HPDE6-E6E7 (cell line): ENCODE measurements around the gene AMZ1.

Experiments used
- DNase-seq: peaks from one replicate; pipeline ENCODE4 v3.0.0; 2011; ENCODE audit warnings: missing footprints; ENCODE audit errors: extremely low spot score

Gene AMZ1

GRCh38 chr7:2687881-2688318 is at the start of gene AMZ1:
TSS of gene AMZ1 (plus strand) at chr7:2688202. CDS start at chr7:2700452, 12,250 bp downstream.
- DNase-seq = no peak

DNA sequence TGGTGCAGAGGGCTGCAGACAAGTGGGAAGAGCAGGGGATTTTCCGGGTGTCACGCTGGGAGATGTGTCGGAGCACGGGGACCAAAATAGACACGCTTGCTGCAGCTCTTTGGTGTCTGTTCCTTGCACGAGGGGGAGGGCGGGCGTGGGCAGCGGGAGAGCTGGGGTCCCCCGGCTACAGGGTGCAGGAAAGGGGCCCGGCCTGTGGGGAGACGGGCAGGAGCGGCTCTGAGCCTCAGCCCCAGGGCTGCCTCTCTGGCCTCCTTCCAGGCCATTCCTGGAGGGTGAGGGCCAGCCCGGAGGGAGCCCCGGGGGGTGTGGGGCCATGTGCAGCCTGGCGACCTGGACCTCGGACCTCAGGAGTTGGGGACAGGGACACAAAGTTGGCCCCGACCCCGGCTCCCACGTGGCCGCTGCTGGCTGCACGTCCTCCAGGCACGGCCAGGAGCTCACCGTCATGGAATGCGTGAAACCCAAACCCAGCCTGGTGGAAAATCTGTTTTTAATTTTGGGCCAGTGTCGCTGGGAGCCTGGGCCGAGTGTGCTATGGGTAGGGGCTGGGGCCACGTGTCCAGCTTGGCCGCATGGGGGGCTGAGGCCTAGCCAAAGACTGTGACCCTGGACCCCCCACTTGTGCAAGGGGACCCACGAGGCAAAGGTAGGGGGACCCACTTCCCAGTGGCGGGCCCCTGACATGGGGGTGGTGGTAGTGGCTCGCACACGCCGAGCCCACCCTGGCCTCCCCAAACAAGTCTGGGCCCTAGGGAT is 49.6 kb upstream of the AMZ1 start:
- DNase-seq = no peak

- no peak for DNase-seq
These were observed 48.8 kb upstream of the AMZ1 start for GRCh38 chr7:2639181-2639681.

DNA sequence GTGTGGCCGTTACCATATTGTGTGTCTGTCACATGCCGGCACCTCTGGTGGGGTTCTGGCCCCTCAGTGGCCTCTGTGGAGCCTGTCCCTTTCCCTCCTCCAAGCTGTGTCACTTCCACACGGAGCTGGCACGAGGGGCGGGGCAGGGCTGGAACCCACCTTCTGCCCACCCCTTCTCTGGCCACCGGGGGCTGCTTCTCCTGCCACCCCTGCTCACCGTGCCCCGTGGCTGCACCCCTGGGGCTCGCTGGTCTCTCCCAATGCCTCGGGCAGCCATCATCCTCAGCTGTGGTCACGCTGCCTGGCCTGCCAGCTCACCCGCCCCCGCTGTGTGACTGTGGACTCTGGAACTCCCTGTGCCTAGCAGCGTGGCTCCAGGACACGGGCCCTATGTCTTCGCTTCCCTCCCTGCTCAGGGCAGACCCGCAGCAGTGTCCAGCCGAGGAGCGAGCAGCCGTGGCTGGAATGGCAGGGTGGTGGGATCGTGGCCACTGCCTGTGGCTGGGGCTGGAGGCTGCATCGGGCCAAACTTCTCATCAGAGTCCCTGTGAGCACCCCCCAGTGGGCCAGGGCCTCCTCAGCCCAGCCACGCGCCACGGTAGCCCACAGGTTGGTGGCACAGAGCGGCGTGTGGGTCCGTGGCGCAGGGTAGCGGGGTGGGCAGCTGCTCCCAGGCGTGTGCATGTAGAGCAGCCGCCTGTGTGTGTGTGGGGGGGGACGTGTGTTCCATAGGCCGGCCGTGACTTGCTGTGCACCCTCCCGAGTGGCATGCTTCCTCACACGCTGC is 48.1 kb upstream of the AMZ1 start:
- DNase-seq = no peak

DNA sequence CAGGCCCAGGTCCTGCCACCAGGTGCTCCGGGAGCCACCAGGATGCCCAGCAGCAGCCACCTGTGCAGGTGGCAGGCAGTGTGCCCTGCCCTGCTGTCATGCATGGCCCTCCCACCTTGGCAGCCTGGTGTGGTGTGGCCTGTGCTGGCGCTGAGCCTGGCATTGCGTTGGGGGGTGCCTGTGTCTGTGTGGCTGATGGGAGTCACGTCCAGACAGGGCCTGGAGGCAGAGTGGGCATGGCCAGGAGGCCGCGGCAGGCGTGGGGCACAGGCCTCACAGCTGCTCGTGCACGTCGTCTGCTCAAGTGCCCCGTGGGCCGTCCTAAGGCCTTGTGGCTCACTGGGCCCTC is 47.5 kb upstream of the AMZ1 start:
- no peak for DNase-seq

GRCh38 chr7:2640846-2641316 is 47.1 kb upstream of the AMZ1 start:
- no peak for DNase-seq

GRCh38 chr7:2641406-2642393 is 46.3 kb upstream of the AMZ1 start:
- DNase-seq = no peak

- DNase-seq = no peak
These were observed 44.4 kb upstream of the AMZ1 start for GRCh38 chr7:2643386-2644219.

- no peak for DNase-seq
These were observed 43.8 kb upstream of the AMZ1 start for GRCh38 chr7:2644220-2644561.

DNA sequence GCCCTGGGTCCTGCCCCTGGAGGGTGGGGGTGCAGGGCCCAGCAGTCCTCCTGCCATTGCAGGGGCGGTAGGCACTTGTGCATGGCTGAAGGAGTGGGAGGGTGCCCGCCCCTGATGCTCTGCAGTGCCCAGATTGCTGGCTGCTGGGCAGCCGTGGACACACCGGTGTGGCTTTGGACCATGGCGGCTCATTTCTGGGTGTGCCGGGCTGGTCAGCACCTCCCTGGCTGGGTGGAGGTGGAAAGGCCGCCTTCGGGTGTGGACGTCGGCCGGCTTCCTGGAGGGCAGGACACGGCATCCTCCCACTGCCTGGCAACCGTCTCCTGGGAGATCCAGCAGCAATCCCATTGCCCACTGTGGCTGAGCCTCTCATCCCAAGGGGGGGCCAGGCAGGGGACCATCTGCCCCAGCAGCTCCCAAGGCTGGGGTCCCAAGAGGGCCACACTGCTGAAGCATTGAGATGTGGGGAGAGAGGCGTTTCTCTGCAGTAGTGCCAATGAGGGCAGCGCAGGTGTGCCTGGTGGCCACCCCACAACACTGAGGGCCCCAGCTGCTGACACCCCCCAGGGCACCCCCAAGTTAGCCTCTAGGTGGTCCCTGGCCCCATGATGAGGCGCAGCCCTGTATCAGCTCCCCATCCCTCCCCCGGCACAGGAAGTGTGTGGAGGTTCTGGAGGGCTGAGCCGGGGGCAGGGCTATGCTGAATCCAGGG is 43.3 kb upstream of the AMZ1 start:
- no peak for DNase-seq

DNA sequence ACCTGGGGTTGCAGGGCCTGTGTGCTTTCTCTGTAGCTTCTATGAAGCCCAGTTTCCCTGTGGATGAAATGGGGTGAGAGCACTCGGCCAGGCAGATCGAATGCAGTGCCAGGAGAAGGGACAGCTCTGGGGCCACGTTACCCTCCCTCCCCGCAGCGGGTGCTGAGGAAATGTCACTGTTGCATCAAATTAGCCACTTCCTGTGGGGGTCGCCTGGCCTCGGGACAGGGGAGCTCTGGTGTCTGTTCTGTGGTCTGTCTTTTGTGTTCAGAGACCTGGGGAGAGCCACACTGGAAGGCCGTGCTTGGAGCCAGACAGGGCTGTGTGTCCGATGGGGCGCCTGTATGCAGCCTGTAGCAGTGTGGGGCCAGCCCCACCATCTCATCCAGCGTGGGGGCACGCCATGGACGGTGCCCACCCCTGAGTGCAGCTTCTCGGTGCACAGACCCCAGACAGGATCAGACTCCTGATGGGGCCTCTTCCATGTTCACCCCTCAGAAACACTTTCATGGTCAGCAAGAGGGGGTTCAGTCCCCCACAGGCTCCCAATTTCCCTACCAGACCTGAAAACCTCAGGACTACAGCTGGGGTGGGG is 42.6 kb upstream of the AMZ1 start:
- no peak for DNase-seq

- no peak for DNase-seq
These were observed 41.7 kb upstream of the AMZ1 start for GRCh38 chr7:2646336-2646679.

DNA sequence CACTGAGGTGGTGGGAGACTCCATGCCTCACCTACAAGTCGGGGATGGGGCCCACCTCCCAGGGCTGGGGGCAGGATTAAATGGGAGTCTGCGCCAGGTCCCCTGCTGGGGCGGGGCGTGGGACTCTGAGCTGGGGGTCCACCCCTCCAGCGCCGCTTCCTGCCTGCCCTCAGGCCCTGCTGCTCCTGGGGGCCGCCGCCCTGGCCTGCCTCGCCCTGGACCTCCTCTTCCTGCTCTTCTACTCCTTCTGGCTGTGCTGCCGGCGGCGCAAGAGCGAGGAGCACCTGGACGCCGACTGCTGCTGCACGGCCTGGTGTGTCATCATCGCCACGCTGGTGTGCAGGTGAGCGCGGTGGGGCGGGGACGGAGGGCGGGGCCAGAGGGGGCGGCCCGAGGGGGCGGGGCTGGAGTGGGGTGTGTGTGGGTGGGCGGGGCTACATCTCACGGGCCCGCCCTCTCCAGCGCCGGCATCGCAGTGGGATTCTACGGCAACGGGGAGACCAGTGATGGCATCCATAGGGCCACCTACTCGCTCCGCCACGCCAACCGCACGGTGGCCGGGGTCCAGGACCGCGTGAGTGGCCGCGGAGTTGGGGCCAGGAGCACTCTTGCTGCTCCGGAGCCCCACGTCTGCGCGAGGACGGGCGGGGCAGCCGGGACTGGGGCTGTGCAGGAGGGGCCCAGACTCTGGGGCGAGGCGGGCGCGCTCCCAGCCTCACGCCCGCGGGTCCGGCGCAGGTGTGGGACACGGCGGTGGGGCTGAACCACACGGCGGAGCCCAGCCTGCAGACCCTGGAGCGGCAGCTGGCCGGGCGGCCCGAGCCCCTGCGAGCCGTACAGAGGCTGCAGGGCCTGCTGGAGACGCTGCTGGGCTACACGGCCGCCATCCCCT is 41.1 kb upstream of the AMZ1 start:
- no peak for DNase-seq

GRCh38 chr7:2647594-2648172 is 40.3 kb upstream of the AMZ1 start:
- DNase-seq = no peak

GRCh38 chr7:2649139-2649838 is 38.7 kb upstream of the AMZ1 start:
- DNase-seq = no peak

DNA sequence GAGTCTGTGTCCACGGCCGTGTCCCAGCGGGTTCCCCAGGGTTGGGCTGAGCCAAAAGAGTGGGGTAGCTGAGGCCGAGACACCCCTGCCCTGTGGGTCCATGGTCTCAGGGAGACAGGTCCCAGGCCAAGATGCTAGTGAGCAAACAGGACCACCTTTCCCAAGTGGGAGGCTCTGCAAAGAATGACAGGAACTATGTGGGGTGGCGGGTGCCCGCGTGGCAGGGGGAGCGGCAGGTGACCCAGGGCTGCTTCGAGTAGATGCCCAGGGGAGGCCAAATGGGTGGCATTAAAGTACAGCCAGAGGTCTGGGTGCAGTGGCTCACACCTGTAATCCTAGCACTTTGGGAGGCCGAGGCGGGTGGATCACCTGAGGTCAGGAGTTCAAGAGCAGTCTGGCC is 38.0 kb upstream of the AMZ1 start:
- no peak for DNase-seq

- no peak for DNase-seq
These were observed 37.6 kb upstream of the AMZ1 start for GRCh38 chr7:2650451-2650850.

- DNase-seq = no peak
These were observed 36.7 kb upstream of the AMZ1 start for GRCh38 chr7:2651336-2651735.
